ENCODE measurements around the gene APLP2.

- TF ChIP-seq EZH2 (IDR thresholded peaks at IDR 0.05) = no peak
- no peak for TF ChIP-seq FOXP2 (optimal IDR thresholded peaks at IDR 0.05; ENCODE audit: control extremely low read depth, extremely low read length, insufficient read depth)
- no peak for TF ChIP-seq POLR2AphosphoS5 (IDR thresholded peaks at IDR 0.05; ENCODE audit: borderline replicate concordance, low read depth, low read length)
Measured at GRCh38 chr11:130051082-130051481, 18.6 kb upstream of the APLP2 start.

Data from SK-N-MC (cell line).